ENCODE data around the gene MAGEA6. TPM values are rescaled to one million over a fixed set of nuclear protein-coding genes. Genes with fewer than 3 reads are reported as not detected.

Gene MAGEA6
- total and polyA plus RNA-seq, 5 donors from 2014 or later = not detected

GRCh38 chrX:152725409-152725808 is 44.1 kb downstream of the MAGEA6 start:
- Histone ChIP-seq H3K27ac (ENCODE audit: insufficient read depth, low read length, poor library complexity, severe bottlenecking) (no peak overlapping the region), H3K9me3 (ENCODE audit: control insufficient read depth in 2 of 2, low read length in 2 of 2) (no peaks in the 10 kb centered on the region), H3K27me3 (ENCODE audit: control insufficient read depth, insufficient read depth, low read length) (no peaks in the 10 kb centered on the region), H3K36me3 (ENCODE audit: control insufficient read depth, insufficient read depth, low read length) (no peaks in the 10 kb centered on the region), H3K4me3 (ENCODE audit: low read depth, low read length) (no peak overlapping the region), H3K4me1 (ENCODE audit: control insufficient read depth, insufficient read depth, low read length, poor library complexity, severe bottlenecking) (no peaks in the 10 kb centered on the region)
- Mint-ChIP-seq H3K27ac (no peak overlapping the region), H3K9me3 (no peaks in the 10 kb centered on the region), H3K4me1 (no peaks in the 10 kb centered on the region), H3K36me3 (no peaks in the 10 kb centered on the region), H3K27me3 (peaks cover 10% of the 10 kb centered on the region), H3K4me3 (no peak overlapping the region)
- DNase-seq (no peak), ATAC-seq (ENCODE audit: low read depth in 2 of 2) (no peak)

Other genes with a start within 250 kb of the MAGEA6 start
- not detected for gene GABRQ, start 131.8 kb downstream of the MAGEA6 start, total RNA-seq
- gene GABRQ, start 131.8 kb downstream of the MAGEA6 start, polyA plus RNA-seq = not detected
- gene MAGEA3, start 70.9 kb downstream of the MAGEA6 start, total RNA-seq = not detected
- gene MAGEA3, start 70.9 kb downstream of the MAGEA6 start, polyA plus RNA-seq = not detected
- gene CSAG2, start 60.4 kb downstream of the MAGEA6 start, total RNA-seq = not detected
- gene CSAG2, start 60.4 kb downstream of the MAGEA6 start, polyA plus RNA-seq = not detected
- not detected for gene MAGEA2B, start 55.1 kb downstream of the MAGEA6 start, total RNA-seq
- gene MAGEA2B, start 55.1 kb downstream of the MAGEA6 start, polyA plus RNA-seq = not detected
- not detected for gene CSAG1, start 36.0 kb downstream of the MAGEA6 start, total RNA-seq
- gene CSAG1, start 36.0 kb downstream of the MAGEA6 start, polyA plus RNA-seq = not detected
- gene MAGEA12, start 35.9 kb downstream of the MAGEA6 start, total RNA-seq = not detected
- gene MAGEA12, start 35.9 kb downstream of the MAGEA6 start, polyA plus RNA-seq = not detected
- gene MAGEA2, start 15.8 kb downstream of the MAGEA6 start, total RNA-seq = not detected
- gene MAGEA2, start 15.8 kb downstream of the MAGEA6 start, polyA plus RNA-seq = not detected
- gene CSAG3, start 10.5 kb downstream of the MAGEA6 start, total RNA-seq = not detected
- gene CSAG3, start 10.5 kb downstream of the MAGEA6 start, polyA plus RNA-seq = under 1 TPM in 1 of 4 donors, not detected in 3; 0.50 TPM
- gene CETN2, start 61.1 kb upstream of the MAGEA6 start, total RNA-seq = 6.1 TPM
- gene CETN2, start 61.1 kb upstream of the MAGEA6 start, polyA plus RNA-seq = 10 to 100 TPM; 19.3 to 22.2 (median 20.7) TPM
- gene NSDHL, start 61.4 kb upstream of the MAGEA6 start, total RNA-seq = 8.4 TPM
- gene NSDHL, start 61.4 kb upstream of the MAGEA6 start, polyA plus RNA-seq = 10 to 100 TPM; 15.8 to 27.4 (median 17.4) TPM
- 4.4 TPM for gene ZNF185, start 128.4 kb upstream of the MAGEA6 start, total RNA-seq
- 1 to 10 TPM; 1.1 to 3.0 (median 1.7) TPM for gene ZNF185, start 128.4 kb upstream of the MAGEA6 start, polyA plus RNA-seq
- gene PNMA5, start 224.4 kb upstream of the MAGEA6 start, total RNA-seq = 0.37 TPM
- gene PNMA5, start 224.4 kb upstream of the MAGEA6 start, polyA plus RNA-seq = under 1 TPM; 0.15 to 0.47 (median 0.26) TPM